PC-3 (cell line): ENCODE data around the gene STN1. TPM values are rescaled to one million over a fixed set of nuclear protein-coding genes. Genes with fewer than 3 reads are reported as not detected.
A peak's percentile ranks its signal among the peaks of the same experiment; 100 is the strongest.

Experiments used
- ATAC-seq: fragments of 200-7000 bp; cut with Tn5 transposase; 2 replicates; pipeline ENCODE4 v1.9.1; 2020; ENCODE audit warnings: mild to moderate bottlenecking, moderate library complexity
- BruUV-seq: library from RNA; stranded (reverse); fragments of 400-500 nt; replicated peaks from 2 replicates; lab custom pipeline; 2021; lab: Mats Ljungman, UMichigan
- CTCF ChIA-PET: fragments of 300-600 bp; sonication (Branson Sonifier 250); formaldehyde crosslinking; loops from one replicate; lab custom pipeline; 2022; ENCODE audit warnings: antibody characterized with exemption; lab: Charles Lee
- POLR2A ChIA-PET: fragments of 300-600 bp; sonication (Branson Sonifier 250); formaldehyde crosslinking; loops from one replicate; lab custom pipeline; 2022; ENCODE audit warnings: antibody characterized with exemption; ENCODE audit not compliant: unreplicated experiment; lab: Charles Lee
- DNase-seq: peaks from one replicate; pipeline ENCODE4 v3.0.0-alpha.2; 2015
- H2AFZ ChIP-seq: fragments of 300-600 bp; sonication (generic); 2 replicates; pipeline ENCODE4 v1.6.0; 2016; ENCODE audit warnings: antibody characterized with exemption, low read length
- H3F3A ChIP-seq: fragments of 300-600 bp; sonication (generic); one replicate; pipeline ENCODE4 v1.6.0; 2017; ENCODE audit warnings: antibody characterized with exemption, low read length, control low read depth, mild to moderate bottlenecking; ENCODE audit not compliant: unreplicated experiment
- H3K27ac ChIP-seq: fragments of 300-600 bp; sonication (generic); 2 replicates; pipeline ENCODE4 v1.5.1; 2016; ENCODE audit warnings: mild to moderate bottlenecking, low read length
- H3K27me3 ChIP-seq: fragments of 300-600 bp; sonication (generic); 2 replicates; pipeline ENCODE4 v1.6.1; 2016; ENCODE audit warnings: low read length, mixed read lengths
- H3K36me3 ChIP-seq: fragments of 300-600 bp; sonication (generic); 2 replicates; pipeline ENCODE4 v1.6.1; 2016; ENCODE audit warnings: low read depth, mixed run types, low read length, mixed read lengths
- H3K4me1 ChIP-seq: fragments of 300-600 bp; sonication (generic); 2 replicates; pipeline ENCODE4 v1.5.1; 2016; ENCODE audit warnings: low read length; ENCODE audit not compliant: insufficient read depth
- H3K4me2 ChIP-seq: fragments of 300-600 bp; sonication (generic); 2 replicates; pipeline ENCODE4 v1.6.0; 2016; ENCODE audit warnings: low read length
- H3K4me3 ChIP-seq: fragments of 300-600 bp; sonication (generic); 2 replicates; pipeline ENCODE4 v1.5.1; 2016; ENCODE audit warnings: mild to moderate bottlenecking, low read length, mixed read lengths
- H3K79me2 ChIP-seq: fragments of 300-600 bp; sonication (generic); 2 replicates; pipeline ENCODE4 v1.6.1; 2017; ENCODE audit warnings: low read length, mixed read lengths
- H3K9ac ChIP-seq: fragments of 300-600 bp; sonication (generic); 2 replicates; pipeline ENCODE4 v1.6.0; 2016; ENCODE audit warnings: mild to moderate bottlenecking, low read length
- H3K9me2 ChIP-seq: fragments of 300-600 bp; sonication (generic); replicated peaks from 2 replicates; pipeline ENCODE4 v1.6.1; 2016; ENCODE audit warnings: mixed run types, low read length, mixed read lengths
- H3K9me3 ChIP-seq: fragments of 300-600 bp; sonication (generic); 2 replicates; pipeline ENCODE4 v1.6.1; 2016; ENCODE audit warnings: low read length, mixed read lengths
- H4K20me1 ChIP-seq: fragments of 300-600 bp; sonication (generic); 2 replicates; pipeline ENCODE4 v1.6.1; 2016; ENCODE audit warnings: low read length, mixed read lengths
- CTCF ChIP-seq: fragments of 300-600 bp; sonication (generic); conservative IDR thresholded peaks from 2 replicates; pipeline ENCODE4 v1.5.1; 2017; ENCODE audit warnings: antibody characterized with exemption, low read depth, mild to moderate bottlenecking, low read length
- EZH2 ChIP-seq: fragments of 300-600 bp; sonication (generic); IDR thresholded peaks from one replicate; pipeline ENCODE4 v1.6.1; 2017; ENCODE audit warnings: antibody characterized with exemption, mild to moderate bottlenecking, low read length; ENCODE audit not compliant: unreplicated experiment
- EZH2phosphoT487 ChIP-seq: fragments of 300-600 bp; sonication (generic); IDR thresholded peaks from 2 replicates; pipeline ENCODE4 v1.6.1; 2018; ENCODE audit warnings: mild to moderate bottlenecking, antibody characterized with exemption, low read length, borderline replicate concordance
- intact Hi-C: fragments of 100-400 bp; cut with micrococcal nuclease; formaldehyde crosslinking; loops from 2 replicates; pipeline ENCODE4 v1.9.0; 2023
- total RNA-seq: library from RNA; depleted of rRNA; stranded (reverse); fragments of >200 nt; gene quantifications from 2 replicates; pipeline ENCODE4 v1.2.3, GENCODE V29; 2014

The STN1 gene
- total RNA-seq, 1 experiment from 2014 or later: 33.5 TPM

- Histone ChIP-seq H3K9me3 (no peaks in the 10 kb centered on the region), H3K9ac (no peak overlapping the region), H3K9me2 (no peaks in the 10 kb centered on the region), H2AFZ (no peak overlapping the region), H3K36me3 (no peaks in the 10 kb centered on the region), H3K4me1 (peaks cover 19% of the 10 kb centered on the region), H3K27ac (no peak overlapping the region), H3F3A (no peaks in the 10 kb centered on the region), H4K20me1 (no peaks in the 10 kb centered on the region), H3K79me2 (peaks cover 4% of the 10 kb centered on the region; the same call in 1 of the 2 replicates), H3K27me3 (no peaks in the 10 kb centered on the region), H3K4me2 (no peak overlapping the region), H3K4me3 (no peak overlapping the region)
- BruUV-seq: no TSS peak
- intact Hi-C loops: loop anchor here (2.0 to 5.0 kb wide), 2 partner anchors 64 to 96 kb away; no protein-coding TSS in a partner anchor
- DNase-seq (no peak), ATAC-seq (no peak)
- CTCF ChIA-PET: interaction anchor here (0.6 kb wide), 1 partner anchor 75 kb away, joined by 10 read pairs; no protein-coding TSS in a partner anchor
- TF ChIP-seq EZH2: no peak
- TF ChIP-seq CTCF: no peak
- TF ChIP-seq EZH2phosphoT487: no peak
- POLR2A ChIA-PET: no interaction called here
Measured at GRCh38 chr10:103856797-103857170, 61.2 kb downstream of the STN1 start.

GRCh38 chr10:103855852-103856796 is 61.9 kb downstream of the STN1 start:
- H3K9ac ChIP-seq: no peak overlapping the region
- H3K9me2 ChIP-seq: no peaks in the 10 kb centered on the region
- peaks cover 4% of the 10 kb centered on the region; the same call in 1 of the 2 replicates for H3K79me2 ChIP-seq
- H3K27ac ChIP-seq: no peak overlapping the region
- H3K36me3 ChIP-seq: no peaks in the 10 kb centered on the region
- BruUV-seq: no TSS peak
- H2AFZ ChIP-seq: no peak overlapping the region
- ChIA-PET POLR2A (no interaction called here), CTCF (no interaction called here)
- TF ChIP-seq EZH2 (no peak), CTCF (no peak), EZH2phosphoT487 (no peak)
- no peaks in the 10 kb centered on the region for H3K9me3 ChIP-seq
- intact Hi-C loops: loop anchor here (2.0 to 5.0 kb wide), 2 partner anchors 64 to 95 kb away; no protein-coding TSS in a partner anchor
- no peaks in the 10 kb centered on the region for H3F3A ChIP-seq
- DNase-seq (no peak), ATAC-seq (no peak)
- H4K20me1 ChIP-seq: no peaks in the 10 kb centered on the region
- H3K4me1 ChIP-seq: peaks cover 16% of the 10 kb centered on the region
- no peaks in the 10 kb centered on the region for H3K27me3 ChIP-seq
- peak overlapping the region; percentile 63; the same call in 1 of the 2 replicates for H3K4me3 ChIP-seq
- peak overlapping the region; percentile 65 for H3K4me2 ChIP-seq
